HepG2 (cell line): ENCODE data around the gene CELSR3. TPM values are rescaled to one million over a fixed set of nuclear protein-coding genes. Genes with fewer than 3 reads are reported as not detected.

Experiments
- FOSL2 ChIP-seq: sonication (generic); formaldehyde crosslinking; IDR thresholded peaks from 2 replicates; pipeline ENCODE4 v1.4.0; 2020; ENCODE audit warnings: missing genetic modification reagents
- HMGA1 ChIP-seq: sonication (generic); formaldehyde crosslinking; conservative IDR thresholded peaks from 2 replicates; pipeline ENCODE4 v1.4.0; 2020; ENCODE audit warnings: missing genetic modification reagents
- KAT2B ChIP-seq: fragments of 150-350 bp; IDR thresholded peaks from 2 replicates; pipeline ENCODE4 v1.6.1; 2014; ENCODE audit warnings: low read depth, low read length, borderline replicate concordance
- KLF15 ChIP-seq: sonication (generic); formaldehyde crosslinking; IDR thresholded peaks from 2 replicates; pipeline ENCODE4 v1.8.1; 2023; ENCODE audit warnings: borderline replicate concordance, mild to moderate bottlenecking, inconsistent platforms, missing genetic modification reagents, mixed read lengths
- MTA3 ChIP-seq: sonication (generic); formaldehyde crosslinking; IDR thresholded peaks from 2 replicates; pipeline ENCODE4 v1.4.0; 2020; ENCODE audit warnings: missing genetic modification reagents
- PCBP1 ChIP-seq: fragments of 200-400 bp; formaldehyde crosslinking; IDR thresholded peaks from 2 replicates; pipeline ENCODE4 v1.6.1; 2017; ENCODE audit warnings: mild to moderate bottlenecking, low read depth, low read length, borderline replicate concordance
- POLR2AphosphoS5 ChIP-seq: IDR thresholded peaks from 2 replicates; pipeline ENCODE4 v1.6.1; 2012; ENCODE audit warnings: low read depth, low read length
- SKI ChIP-seq: fragments of 450-650 bp; IDR thresholded peaks from one replicate; pipeline ENCODE4 v1.6.1; 2018; ENCODE audit warnings: mild to moderate bottlenecking; ENCODE audit not compliant: partially characterized antibody
- SMC3 ChIP-seq: IDR thresholded peaks from 2 replicates; pipeline ENCODE4 v1.6.1; 2011; ENCODE audit warnings: low read length, improper control_type of control experiment
- SRY ChIP-seq: sonication (generic); formaldehyde crosslinking; IDR thresholded peaks from 2 replicates; pipeline ENCODE4 v1.8.0; 2022; ENCODE audit warnings: mild to moderate bottlenecking, missing genetic modification reagents
- TEAD2 ChIP-seq: sonication (generic); formaldehyde crosslinking; IDR thresholded peaks from 2 replicates; pipeline ENCODE4 v1.9.0; 2021; ENCODE audit warnings: missing genetic modification reagents
- TOE1 ChIP-seq: sonication (generic); formaldehyde crosslinking; IDR thresholded peaks from 2 replicates; pipeline ENCODE4 v1.4.0; 2020; ENCODE audit warnings: mild to moderate bottlenecking, missing genetic modification reagents
- YEATS4 ChIP-seq: sonication (generic); formaldehyde crosslinking; IDR thresholded peaks from 2 replicates; pipeline ENCODE4 v1.4.0; 2020; ENCODE audit warnings: missing genetic modification reagents, borderline replicate concordance
- ZFP36L2 ChIP-seq: sonication (generic); formaldehyde crosslinking; IDR thresholded peaks from 2 replicates; pipeline ENCODE4 v1.4.0; 2020; ENCODE audit warnings: missing genetic modification reagents
- ZFP62 ChIP-seq: sonication (generic); formaldehyde crosslinking; IDR thresholded peaks from 2 replicates; pipeline ENCODE4 v1.4.0; 2020; ENCODE audit warnings: missing genetic modification reagents
- ZFP82 ChIP-seq: sonication (generic); formaldehyde crosslinking; IDR thresholded peaks from 2 replicates; pipeline ENCODE4 v1.5.1; 2020; ENCODE audit warnings: mild to moderate bottlenecking, missing genetic modification reagents, borderline replicate concordance
- ZFYVE20 ChIP-seq: sonication (generic); formaldehyde crosslinking; IDR thresholded peaks from 2 replicates; pipeline ENCODE4 v1.8.0; 2023; ENCODE audit warnings: low read depth, mild to moderate bottlenecking, moderate library complexity, missing genetic modification reagents, borderline replicate concordance
- ZNF17 ChIP-seq: sonication (generic); formaldehyde crosslinking; IDR thresholded peaks from 2 replicates; pipeline ENCODE4 v1.5.0; 2020; ENCODE audit warnings: mild to moderate bottlenecking, missing genetic modification reagents
- ZNF484 ChIP-seq: sonication (generic); formaldehyde crosslinking; IDR thresholded peaks from 2 replicates; pipeline ENCODE4 v1.5.1; 2020; ENCODE audit warnings: mild to moderate bottlenecking, low read depth, missing genetic modification reagents, borderline replicate concordance
- ZNF720 ChIP-seq: sonication (generic); formaldehyde crosslinking; IDR thresholded peaks from 2 replicates; pipeline ENCODE4 v1.4.0; 2020; ENCODE audit warnings: missing genetic modification reagents
- ZNF782 ChIP-seq: sonication (generic); formaldehyde crosslinking; IDR thresholded peaks from 2 replicates; pipeline ENCODE4 v1.4.0; 2020; ENCODE audit warnings: missing genetic modification reagents, mild to moderate bottlenecking, borderline replicate concordance
- ZNF850 ChIP-seq: sonication (generic); formaldehyde crosslinking; conservative IDR thresholded peaks from 2 replicates; pipeline ENCODE4 v1.9.0; 2021; ENCODE audit warnings: mild to moderate bottlenecking, missing genetic modification reagents
- ZSCAN9 ChIP-seq: IDR thresholded peaks from 2 replicates; pipeline ENCODE4 v1.6.1; 2016; ENCODE audit warnings: borderline replicate concordance
- polyA plus RNA-seq, 8 experiments: library from polyadenylated mRNA; depleted of rRNA in 3 of 8; stranded (reverse) in 7 of 8; unstranded in 1 of 8; fragments of >200 nt; fragmentation: Illumina TruSeq in 4 of 8; extraction: Trizol in 4 of 8; gene quantifications; 2 replicates each; pipeline versions ENCODE4 v1.2.1 to v1.2.3, GENCODE V29; 2011 to 2016; ENCODE audit warnings: low read depth in 4 of 8, missing spikeins in 1 of 8, mixed read lengths in 1 of 8; ENCODE audit not compliant: insufficient read depth in 1 of 8
- total RNA-seq, 5 experiments: library from RNA; depleted of rRNA; stranded (reverse); fragments of >200 nt; fragmentation: Illumina TruSeq; extraction: Trizol; gene quantifications; 2 replicates each; pipeline ENCODE4 v1.2.3, GENCODE V29; 2016; ENCODE audit warnings: low read depth in 1 of 5
- TF ChIP-seq, protein P1 (sequence below): sonication (generic); formaldehyde crosslinking; IDR thresholded peaks from 2 replicates; pipeline ENCODE4 v1.4.0; 2020; ENCODE audit warnings: low read depth, missing genetic modification reagents
- TF ChIP-seq, protein P2 (sequence below): sonication (generic); formaldehyde crosslinking; IDR thresholded peaks from 2 replicates; pipeline ENCODE4 v1.4.0; 2020; ENCODE audit warnings: missing genetic modification reagents, borderline replicate concordance
- TF ChIP-seq, protein P3 (sequence below): sonication (generic); formaldehyde crosslinking; IDR thresholded peaks from 2 replicates; pipeline ENCODE4 v1.9.0; 2021; ENCODE audit warnings: missing genetic modification reagents, borderline replicate concordance

CELSR3 gene
- total and polyA plus RNA-seq, 2 of the 13 experiments (the other 11 are each of a cell fraction or from before 2014, with no cell fraction given), result 5.4 to 6.7 TPM

DNA sequence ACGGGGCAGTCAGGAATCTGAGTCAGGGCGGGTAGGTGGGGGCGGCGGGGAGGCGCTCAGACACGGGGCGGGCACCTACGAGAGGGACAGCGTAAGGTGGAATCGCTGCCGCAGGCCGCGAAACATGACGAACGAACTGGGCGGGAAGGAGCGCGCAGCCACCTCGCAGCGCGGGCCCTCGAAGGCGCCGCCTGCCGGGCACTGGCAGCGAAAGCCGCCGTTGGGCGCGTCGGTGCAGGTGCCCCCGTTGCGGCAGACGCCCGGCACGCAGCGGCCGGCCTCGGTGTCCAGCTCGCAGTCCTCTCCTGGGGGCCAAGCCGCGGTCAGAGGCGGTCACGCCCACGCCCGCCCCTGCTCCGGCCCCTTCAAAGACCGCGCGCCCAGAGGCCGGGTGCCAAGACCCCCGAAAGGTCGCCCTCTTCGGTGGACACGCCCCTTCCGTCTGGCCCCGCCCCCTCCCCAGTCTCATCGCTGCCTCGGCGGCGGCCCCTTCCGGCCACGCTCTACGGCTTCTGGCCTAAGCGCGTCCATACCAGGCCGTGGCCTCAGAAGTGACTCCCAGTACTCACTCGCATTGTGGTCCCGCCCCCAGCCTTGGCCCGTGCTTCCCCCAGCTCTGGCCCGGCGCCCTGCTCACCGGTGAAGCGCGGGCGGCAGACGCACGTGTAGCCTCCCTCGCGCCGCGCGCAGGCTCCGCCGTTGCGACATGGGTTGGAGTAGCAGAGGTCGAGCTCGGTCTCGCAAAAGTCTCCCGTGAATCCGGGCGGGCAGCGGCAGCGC is 6.4 kb downstream of the CELSR3 start (continued):
- TF ChIP-seq, protein P1, sequence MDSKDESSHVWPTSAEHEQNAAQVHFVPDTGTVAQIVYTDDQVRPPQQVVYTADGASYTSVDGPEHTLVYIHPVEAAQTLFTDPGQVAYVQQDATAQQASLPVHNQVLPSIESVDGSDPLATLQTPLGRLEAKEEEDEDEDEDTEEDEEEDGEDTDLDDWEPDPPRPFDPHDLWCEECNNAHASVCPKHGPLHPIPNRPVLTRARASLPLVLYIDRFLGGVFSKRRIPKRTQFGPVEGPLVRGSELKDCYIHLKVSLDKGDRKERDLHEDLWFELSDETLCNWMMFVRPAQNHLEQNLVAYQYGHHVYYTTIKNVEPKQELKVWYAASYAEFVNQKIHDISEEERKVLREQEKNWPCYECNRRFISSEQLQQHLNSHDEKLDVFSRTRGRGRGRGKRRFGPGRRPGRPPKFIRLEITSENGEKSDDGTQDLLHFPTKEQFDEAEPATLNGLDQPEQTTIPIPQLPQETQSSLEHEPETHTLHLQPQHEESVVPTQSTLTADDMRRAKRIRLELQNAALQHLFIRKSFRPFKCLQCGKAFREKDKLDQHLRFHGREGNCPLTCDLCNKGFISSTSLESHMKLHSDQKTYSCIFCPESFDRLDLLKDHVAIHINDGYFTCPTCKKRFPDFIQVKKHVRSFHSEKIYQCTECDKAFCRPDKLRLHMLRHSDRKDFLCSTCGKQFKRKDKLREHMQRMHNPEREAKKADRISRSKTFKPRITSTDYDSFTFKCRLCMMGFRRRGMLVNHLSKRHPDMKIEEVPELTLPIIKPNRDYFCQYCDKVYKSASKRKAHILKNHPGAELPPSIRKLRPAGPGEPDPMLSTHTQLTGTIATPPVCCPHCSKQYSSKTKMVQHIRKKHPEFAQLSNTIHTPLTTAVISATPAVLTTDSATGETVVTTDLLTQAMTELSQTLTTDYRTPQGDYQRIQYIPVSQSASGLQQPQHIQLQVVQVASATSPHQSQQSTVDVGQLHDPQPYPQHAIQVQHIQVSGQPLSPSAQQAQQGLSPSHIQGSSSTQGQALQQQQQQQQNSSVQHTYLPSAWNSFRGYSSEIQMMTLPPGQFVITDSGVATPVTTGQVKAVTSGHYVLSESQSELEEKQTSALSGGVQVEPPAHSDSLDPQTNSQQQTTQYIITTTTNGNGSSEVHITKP (CRISPR knock-in tag), result no peak
- TF ChIP-seq KAT2B, result no peak
- TF ChIP-seq TOE1 (CRISPR knock-in tag), result no peak
- no peak for TF ChIP-seq HMGA1 (CRISPR knock-in tag)
- TF ChIP-seq KLF15 (CRISPR knock-in tag), result no peak
- TF ChIP-seq ZNF17, result no peak
- TF ChIP-seq, protein P2, sequence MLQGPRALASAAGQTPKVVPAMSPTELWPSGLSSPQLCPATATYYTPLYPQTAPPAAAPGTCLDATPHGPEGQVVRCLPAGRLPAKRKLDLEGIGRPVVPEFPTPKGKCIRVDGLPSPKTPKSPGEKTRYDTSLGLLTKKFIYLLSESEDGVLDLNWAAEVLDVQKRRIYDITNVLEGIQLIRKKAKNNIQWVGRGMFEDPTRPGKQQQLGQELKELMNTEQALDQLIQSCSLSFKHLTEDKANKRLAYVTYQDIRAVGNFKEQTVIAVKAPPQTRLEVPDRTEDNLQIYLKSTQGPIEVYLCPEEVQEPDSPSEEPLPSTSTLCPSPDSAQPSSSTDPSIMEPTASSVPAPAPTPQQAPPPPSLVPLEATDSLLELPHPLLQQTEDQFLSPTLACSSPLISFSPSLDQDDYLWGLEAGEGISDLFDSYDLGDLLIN, result 0 out of 2 replicates have a peak, but pooled peaks have one; percentile 40
- TF ChIP-seq YEATS4, result no peak
- TF ChIP-seq SKI, result peak; percentile 50
- no peak for TF ChIP-seq ZFP82 (CRISPR knock-in tag)
- TF ChIP-seq, protein P3, sequence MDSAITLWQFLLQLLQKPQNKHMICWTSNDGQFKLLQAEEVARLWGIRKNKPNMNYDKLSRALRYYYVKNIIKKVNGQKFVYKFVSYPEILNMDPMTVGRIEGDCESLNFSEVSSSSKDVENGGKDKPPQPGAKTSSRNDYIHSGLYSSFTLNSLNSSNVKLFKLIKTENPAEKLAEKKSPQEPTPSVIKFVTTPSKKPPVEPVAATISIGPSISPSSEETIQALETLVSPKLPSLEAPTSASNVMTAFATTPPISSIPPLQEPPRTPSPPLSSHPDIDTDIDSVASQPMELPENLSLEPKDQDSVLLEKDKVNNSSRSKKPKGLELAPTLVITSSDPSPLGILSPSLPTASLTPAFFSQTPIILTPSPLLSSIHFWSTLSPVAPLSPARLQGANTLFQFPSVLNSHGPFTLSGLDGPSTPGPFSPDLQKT (CRISPR knock-in tag), result no peak
- no peak for TF ChIP-seq PCBP1
- no peak for TF ChIP-seq ZNF484
- TF ChIP-seq MTA3 (CRISPR knock-in tag), result no peak
- TF ChIP-seq ZNF720 (CRISPR knock-in tag), result no peak
- TF ChIP-seq TEAD2 (CRISPR knock-in tag), result no peak
- TF ChIP-seq SRY (CRISPR knock-in tag), result no peak
- no peak for TF ChIP-seq ZFYVE20 (CRISPR knock-in tag)
- no peak for TF ChIP-seq ZFP62
- no peak for TF ChIP-seq ZNF850 (CRISPR knock-in tag)
- no peak for TF ChIP-seq POLR2AphosphoS5
- no peak for TF ChIP-seq ZNF782 (CRISPR knock-in tag)
- no peak for TF ChIP-seq ZSCAN9 (CRISPR knock-in tag)
- TF ChIP-seq SMC3, result no peak
- TF ChIP-seq FOSL2 (CRISPR knock-in tag), result no peak
- no peak for TF ChIP-seq ZFP36L2
